Gastroesophageal sphincter (tissue), 3 donors: ENCODE results near the gene OR51D1.

Source experiments
- POLR2AphosphoS5 ChIP-seq: sonication (generic); formaldehyde crosslinking; IDR thresholded peaks from one replicate; pipeline ENCODE4 v1.6.1; 2017; ENCODE audit warnings: antibody characterized with exemption
- TF ChIP-seq, protein P1 (sequence below), 4 experiments: fragments of 200-600 bp in 2 of 4; fragments of 450-650 bp in 2 of 4; sonication (generic) in 1 of 4; IDR thresholded peaks; one replicate each; pipeline ENCODE4 v1.5.1; 2017 to 2019; ENCODE audit warnings: antibody characterized with exemption in 4 of 4, mild to moderate bottlenecking in 2 of 4, moderate library complexity in 2 of 4

DNA sequence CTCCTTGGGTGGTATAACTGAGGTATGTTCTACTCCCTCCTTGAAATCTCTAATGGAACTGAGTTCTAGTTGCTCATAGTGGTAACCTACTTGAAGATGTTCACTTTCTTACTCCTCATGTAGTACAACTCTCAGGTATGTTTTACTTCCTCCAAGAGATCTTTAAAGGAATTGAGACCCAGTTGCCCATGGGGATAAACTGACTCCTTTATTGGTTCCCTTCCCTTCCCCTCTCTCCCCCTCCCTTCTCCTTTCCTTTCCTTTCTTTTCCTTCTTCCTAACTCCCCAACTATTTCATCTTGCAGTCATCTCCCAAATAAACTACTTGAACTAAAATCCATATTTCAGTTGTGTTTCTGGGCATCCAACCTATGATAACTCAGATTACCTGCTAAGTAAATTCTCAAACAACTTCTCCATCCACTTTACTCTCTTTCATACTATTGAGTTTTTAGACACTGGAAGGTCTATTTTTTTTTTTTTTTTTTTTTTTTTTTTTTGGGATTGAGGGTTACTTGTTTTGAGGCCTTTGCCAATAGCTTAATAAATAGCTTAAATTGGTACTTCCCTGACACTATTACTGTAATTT is 21.3 kb upstream of the OR51D1 start:
- TF ChIP-seq, protein P1, sequence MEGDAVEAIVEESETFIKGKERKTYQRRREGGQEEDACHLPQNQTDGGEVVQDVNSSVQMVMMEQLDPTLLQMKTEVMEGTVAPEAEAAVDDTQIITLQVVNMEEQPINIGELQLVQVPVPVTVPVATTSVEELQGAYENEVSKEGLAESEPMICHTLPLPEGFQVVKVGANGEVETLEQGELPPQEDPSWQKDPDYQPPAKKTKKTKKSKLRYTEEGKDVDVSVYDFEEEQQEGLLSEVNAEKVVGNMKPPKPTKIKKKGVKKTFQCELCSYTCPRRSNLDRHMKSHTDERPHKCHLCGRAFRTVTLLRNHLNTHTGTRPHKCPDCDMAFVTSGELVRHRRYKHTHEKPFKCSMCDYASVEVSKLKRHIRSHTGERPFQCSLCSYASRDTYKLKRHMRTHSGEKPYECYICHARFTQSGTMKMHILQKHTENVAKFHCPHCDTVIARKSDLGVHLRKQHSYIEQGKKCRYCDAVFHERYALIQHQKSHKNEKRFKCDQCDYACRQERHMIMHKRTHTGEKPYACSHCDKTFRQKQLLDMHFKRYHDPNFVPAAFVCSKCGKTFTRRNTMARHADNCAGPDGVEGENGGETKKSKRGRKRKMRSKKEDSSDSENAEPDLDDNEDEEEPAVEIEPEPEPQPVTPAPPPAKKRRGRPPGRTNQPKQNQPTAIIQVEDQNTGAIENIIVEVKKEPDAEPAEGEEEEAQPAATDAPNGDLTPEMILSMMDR (IDR thresholded peaks at IDR 0.05) = no peak
- no peak for TF ChIP-seq POLR2AphosphoS5
